HG03460 (cell line): ENCODE data around the gene KCNK2.

ENCODE experiments used
- ATAC-seq: cut with Tn5 transposase; IDR thresholded peaks from one replicate; pipeline ENCODE4 v1.9.1; 2021; ENCODE audit not compliant: unreplicated experiment

The KCNK2 gene

GRCh38 chr1:215250913-215251312 is 168.4 kb downstream of the KCNK2 start:
- no peak for ATAC-seq

DNA sequence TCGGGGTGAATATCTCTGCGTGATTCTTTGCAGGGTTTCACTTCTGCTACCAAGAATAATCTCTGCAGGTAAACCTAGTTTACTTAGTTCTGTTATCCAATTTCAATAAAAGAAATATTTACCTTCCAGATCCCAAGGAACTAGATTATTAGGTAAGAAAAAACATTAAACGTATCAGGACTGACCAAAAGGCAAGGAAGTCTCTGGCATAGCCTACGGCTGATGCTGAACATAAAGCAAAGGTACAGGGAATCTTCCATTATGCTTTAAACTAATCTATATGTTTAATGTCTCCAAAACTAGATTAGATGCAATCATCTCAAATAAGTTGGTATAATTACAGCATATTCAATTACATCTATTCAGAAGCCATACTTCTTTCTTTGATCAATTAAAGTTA is 168.9 kb downstream of the KCNK2 start:
- no peak for ATAC-seq

DNA sequence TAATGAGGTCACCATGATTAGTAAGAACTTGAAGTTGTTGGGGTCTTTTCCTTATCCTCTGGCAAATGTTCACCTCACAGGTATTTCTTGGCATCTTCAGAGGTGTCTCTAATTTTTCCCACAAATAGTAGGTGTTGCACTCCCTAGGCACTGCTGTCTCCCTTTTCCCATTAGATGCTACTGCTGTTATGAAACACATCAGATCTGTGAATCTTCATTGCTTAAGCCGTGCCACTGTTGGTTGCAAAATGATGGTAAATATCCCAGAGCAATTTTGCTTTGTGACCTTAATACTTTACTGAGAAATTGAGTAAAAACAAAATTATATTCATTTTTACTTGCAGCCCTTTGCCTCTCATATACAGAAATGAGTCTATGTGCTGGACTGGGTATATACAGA is 169.6 kb downstream of the KCNK2 start:
- no peak for ATAC-seq

GRCh38 chr1:215256936-215257679 is 174.6 kb downstream of the KCNK2 start:
- ATAC-seq: no peak

DNA sequence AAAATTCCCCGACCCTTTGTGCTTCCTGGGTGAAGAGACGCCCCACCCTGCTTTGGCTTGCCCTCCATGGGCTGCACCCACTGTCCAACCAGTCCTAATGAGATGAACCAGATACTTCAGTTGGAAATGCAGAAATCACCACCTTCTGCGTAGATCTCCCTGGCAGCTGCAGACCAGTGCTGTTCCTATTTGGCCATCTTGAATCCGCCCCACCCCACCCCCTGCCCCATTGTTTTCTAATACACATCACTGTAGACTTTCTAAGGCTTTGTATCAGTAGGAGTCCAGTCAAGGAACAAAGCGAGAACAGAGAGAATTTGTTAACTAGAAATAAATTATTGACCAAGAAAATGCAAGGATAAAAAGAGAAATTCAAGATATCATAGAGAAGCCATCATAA is 178.2 kb downstream of the KCNK2 start:
- ATAC-seq: no peak

- no peak for ATAC-seq
Measured at GRCh38 chr1:215262106-215262505, 179.6 kb downstream of the KCNK2 start.

DNA sequence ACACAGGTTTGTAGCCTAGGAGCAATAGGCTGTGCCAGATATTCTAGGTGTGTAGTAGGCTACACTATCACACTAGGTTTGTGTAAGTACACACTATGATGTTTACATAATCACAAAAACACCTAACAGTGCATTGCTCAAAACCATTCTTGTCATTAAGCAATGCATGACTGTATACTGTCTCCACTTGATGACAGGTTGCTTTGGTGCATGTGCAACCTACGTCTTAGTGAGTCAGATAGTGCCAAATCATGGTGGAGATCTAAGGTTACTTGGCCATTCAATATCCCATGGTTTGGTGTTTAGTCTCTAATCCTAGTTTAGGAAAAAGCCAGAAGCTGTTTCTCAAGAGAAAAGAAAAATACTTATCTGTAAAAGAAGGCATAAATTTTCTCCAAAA is 181.1 kb downstream of the KCNK2 start:
- no peak for ATAC-seq

DNA sequence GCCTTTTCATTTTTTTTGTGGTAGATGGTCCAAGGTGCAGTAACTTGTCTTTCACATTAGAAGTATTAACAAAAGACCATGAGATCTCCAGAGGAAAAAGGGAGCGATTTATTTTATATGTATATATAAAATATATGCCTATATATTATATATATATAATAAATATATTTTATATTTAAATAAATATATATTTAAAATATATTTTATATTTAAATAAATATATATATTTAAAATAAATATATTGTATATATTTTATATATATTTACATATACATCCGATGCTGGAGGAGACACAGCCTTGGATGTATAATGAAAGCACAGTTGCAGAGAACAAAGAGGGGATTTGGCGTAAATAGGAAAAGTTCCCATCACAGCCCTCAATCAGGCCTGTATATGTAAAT is 182.1 kb downstream of the KCNK2 start:
- no peak for ATAC-seq

DNA sequence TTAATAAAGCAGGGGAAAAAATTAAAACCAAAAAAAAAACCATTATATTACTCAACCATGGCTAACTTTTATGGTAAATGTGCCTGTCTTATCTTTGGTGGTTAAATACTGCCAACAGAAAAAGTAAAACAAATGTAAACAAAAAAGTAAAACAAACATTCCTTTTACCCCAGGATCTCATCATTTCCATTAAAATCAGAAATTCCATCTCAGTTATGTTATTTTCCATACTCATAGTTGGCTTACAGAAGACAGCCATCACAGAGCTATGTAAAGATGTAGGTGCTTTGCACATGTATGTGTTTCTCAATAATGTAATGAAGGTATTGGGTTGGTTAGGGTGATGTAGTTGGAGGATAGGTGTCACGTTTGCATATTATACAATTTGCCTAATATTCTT is 185.0 kb downstream of the KCNK2 start:
- no peak for ATAC-seq

GRCh38 chr1:215269955-215270354 is 187.4 kb downstream of the KCNK2 start:
- ATAC-seq: no peak

- no peak for ATAC-seq
Measured at GRCh38 chr1:215273838-215274516, 191.4 kb downstream of the KCNK2 start.

GRCh38 chr1:215276582-215276981 is 194.0 kb downstream of the KCNK2 start:
- no peak for ATAC-seq

GRCh38 chr1:215277532-215277931 is 195.0 kb downstream of the KCNK2 start:
- no peak for ATAC-seq

DNA sequence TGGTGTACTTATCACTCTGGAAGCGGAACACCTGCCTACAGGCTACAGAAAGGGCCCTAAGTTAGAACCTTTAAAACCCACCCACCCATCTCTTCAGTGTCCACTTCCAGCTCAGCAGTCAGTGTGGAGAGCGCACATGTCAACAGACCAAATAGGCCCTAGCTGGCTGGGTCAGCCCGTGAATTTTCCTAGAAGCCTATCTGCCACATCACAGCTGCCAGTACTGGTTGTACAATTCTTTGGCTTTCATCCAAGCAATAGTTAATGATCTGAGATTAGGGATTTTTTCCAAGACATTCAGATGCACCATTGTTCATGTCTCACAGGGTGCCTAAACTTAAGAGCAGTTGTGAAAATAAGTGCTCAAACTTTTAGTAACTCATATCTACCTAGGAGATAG is 197.1 kb downstream of the KCNK2 start:
- ATAC-seq: no peak

GRCh38 chr1:215282557-215282956 is 200.0 kb downstream of the KCNK2 start:
- ATAC-seq: no peak

- no peak for ATAC-seq
Measured at GRCh38 chr1:215285013-215285800, 202.7 kb downstream of the KCNK2 start.
